H7 (cell line): ENCODE results near the gene PRUNE1. TPM values are rescaled to one million over a fixed set of nuclear protein-coding genes. Genes with fewer than 3 reads are reported as not detected.
A peak's percentile ranks its signal among the peaks of the same experiment; 100 is the strongest.

Experiments used
- DNase-seq: peaks from one replicate; pipeline ENCODE4 v3.0.0; 2012
- H3K27me3 ChIP-seq: 2 replicates; pipeline ENCODE4 v1.6.0; 2011; ENCODE audit warnings: mild to moderate bottlenecking, low read length; ENCODE audit not compliant: control insufficient read depth, insufficient read depth
- H3K36me3 ChIP-seq: replicated peaks from 2 replicates; pipeline ENCODE4 v1.5.1; 2011; ENCODE audit warnings: low read length; ENCODE audit not compliant: control insufficient read depth, insufficient read depth
- H3K4me3 ChIP-seq: 2 replicates; pipeline ENCODE4 v1.5.1; 2011; ENCODE audit warnings: low read depth, mild to moderate bottlenecking, control low read depth, low read length, moderate library complexity; ENCODE audit not compliant: insufficient read depth
- total RNA-seq: library from RNA; depleted of rRNA; stranded (reverse); fragments of >200 nt; shearing (Covaris generic); gene quantifications from 2 replicates; pipeline ENCODE4 v1.2.3, GENCODE V29; 2014

PRUNE1 gene
- total RNA-seq, 1 experiment from 2014 or later = 33.5 TPM

DNA sequence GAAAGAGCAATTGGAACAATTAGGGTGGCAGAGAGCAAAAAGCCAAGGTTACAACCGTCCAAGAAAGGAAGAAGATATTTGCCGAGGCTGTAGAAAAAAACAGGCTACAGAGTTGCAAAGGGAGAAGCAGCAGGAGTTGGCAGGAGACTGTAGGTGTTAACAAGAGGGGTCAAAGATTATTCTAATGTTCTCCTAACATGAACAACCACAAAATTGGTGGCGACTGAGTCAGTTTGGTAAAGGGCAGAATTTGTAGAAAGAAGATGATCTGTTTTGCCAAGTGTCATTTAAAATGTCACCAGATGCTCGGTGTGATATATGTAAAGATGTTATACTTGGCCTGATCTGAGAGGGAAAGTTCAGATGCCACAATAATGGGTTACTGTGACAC lies 401 bp upstream of the PRUNE1 start:
- no peak for DNase-seq
- H3K27me3 ChIP-seq = no peaks in the 10 kb centered on the region
- peak overlapping the region; percentile 23 for H3K4me3 ChIP-seq
- H3K36me3 ChIP-seq = no peaks in the 10 kb centered on the region

DNA sequence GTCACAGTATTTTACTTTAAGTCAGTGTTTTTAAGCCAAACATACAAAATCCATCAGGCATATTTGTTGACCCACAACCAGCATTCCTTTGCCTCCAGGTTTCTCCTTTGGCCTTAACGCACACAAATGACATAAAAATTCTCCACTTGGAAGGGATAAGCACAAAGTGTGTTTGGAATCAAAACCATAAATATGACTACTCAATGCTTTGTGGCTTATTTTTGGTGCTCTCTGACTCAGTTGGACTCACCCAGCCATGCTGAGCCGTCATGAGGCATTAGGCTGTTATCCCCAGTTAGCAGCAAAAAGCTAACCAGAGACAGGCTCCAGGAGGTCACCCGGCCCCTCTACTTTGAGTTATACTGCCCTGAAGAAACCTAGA lies 948 bp downstream of the PRUNE1 start:
- Histone ChIP-seq H3K4me3 (peak overlapping the region; percentile 90), H3K27me3 (no peaks in the 10 kb centered on the region), H3K36me3 (no peaks in the 10 kb centered on the region)
- DNase-seq = no peak

DNA sequence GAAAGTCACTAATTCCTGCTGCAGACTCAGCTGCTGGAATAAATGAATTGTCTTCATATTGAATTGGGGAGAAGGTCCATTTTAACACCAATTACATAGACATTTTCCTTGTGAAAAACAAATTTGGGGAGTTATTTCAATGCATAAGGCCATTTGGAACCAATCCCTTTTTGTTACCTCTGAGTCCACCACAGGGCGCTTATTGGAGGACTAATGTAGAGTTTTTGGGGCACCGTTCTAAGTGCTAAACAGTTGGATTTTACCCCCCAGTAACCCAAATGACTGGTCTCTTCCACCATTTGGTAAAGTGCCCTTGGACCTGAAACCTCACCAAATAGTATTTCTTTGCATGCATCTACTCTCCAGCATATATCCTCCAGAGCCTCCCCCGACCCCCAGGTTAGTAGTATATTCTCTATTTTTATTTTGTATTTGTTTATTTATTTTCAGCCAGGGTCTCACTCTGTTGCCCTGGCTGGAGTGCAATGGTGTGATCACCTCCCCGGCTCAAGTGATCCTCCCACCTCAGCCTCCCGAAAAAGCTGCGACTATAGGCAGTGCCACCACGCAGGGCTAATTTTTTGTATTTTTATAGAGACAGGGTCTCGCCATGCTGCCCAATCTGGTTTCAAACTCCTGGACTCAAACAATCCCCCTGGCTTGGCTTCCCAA lies 1.6 kb downstream of the PRUNE1 start:
- no peak overlapping the region for H3K4me3 ChIP-seq

DNA sequence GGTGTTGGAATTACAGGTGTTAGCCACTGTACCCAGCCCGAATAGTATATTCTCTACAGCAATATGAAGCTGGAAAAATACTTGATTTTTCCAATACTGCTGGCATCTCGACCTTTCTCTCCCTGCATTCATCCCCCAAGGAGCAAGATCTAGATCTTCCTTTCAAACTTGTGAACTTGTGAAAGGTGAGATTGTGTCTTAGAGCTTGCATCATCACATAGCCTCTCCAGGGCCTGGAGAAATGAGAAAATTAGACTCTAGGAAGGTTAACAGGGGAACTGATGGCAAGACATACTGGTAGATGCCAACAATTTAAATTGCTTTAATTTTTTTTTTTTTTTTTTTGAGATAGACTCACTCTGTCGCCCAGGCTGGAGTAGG lies 2.1 kb downstream of the PRUNE1 start:
- H3K4me3 ChIP-seq = no peak overlapping the region
- no peak for DNase-seq
- H3K36me3 ChIP-seq = no peaks in the 10 kb centered on the region
- H3K27me3 ChIP-seq = no peaks in the 10 kb centered on the region

More for the DNA sequence above, 1.6 kb downstream of the PRUNE1 start:
- no peak for DNase-seq
- Histone ChIP-seq H3K36me3 (no peaks in the 10 kb centered on the region), H3K27me3 (no peaks in the 10 kb centered on the region)

DNA sequence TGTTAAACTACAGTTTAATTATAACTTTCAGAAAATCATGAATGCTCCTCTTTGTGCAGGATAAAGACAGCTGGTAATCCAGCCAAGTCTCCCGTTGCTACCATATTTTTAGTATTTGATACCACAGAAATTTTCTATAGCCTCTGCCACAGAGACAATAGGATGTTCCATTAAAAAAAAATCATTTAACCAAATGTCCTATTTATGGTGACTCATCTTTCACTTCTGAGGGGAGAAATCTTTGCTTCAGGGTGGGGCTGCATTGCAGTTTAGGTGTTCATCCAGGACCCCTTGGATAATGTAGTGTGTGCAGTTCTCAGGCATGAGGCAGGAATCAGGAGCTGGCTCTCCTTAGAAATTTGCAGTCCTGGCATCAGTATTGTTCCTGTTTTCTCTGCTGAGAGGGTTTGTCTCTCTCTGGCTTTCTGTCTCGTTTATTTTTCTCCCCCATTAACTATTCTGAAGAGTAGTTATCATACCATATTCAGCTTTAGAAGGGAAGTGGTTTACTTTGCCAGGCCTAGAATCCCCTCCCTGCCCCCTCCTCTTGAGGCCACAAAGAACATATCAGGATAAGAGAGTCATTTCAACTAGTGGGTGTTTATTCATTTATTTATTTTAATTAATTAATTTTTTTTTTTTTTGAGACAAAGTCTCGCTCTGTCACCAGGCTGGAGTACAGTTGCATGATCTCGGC lies 3.1 kb downstream of the PRUNE1 start:
- no peak for DNase-seq
- Histone ChIP-seq H3K4me3 (no peak overlapping the region), H3K36me3 (no peaks in the 10 kb centered on the region), H3K27me3 (no peaks in the 10 kb centered on the region)

DNA sequence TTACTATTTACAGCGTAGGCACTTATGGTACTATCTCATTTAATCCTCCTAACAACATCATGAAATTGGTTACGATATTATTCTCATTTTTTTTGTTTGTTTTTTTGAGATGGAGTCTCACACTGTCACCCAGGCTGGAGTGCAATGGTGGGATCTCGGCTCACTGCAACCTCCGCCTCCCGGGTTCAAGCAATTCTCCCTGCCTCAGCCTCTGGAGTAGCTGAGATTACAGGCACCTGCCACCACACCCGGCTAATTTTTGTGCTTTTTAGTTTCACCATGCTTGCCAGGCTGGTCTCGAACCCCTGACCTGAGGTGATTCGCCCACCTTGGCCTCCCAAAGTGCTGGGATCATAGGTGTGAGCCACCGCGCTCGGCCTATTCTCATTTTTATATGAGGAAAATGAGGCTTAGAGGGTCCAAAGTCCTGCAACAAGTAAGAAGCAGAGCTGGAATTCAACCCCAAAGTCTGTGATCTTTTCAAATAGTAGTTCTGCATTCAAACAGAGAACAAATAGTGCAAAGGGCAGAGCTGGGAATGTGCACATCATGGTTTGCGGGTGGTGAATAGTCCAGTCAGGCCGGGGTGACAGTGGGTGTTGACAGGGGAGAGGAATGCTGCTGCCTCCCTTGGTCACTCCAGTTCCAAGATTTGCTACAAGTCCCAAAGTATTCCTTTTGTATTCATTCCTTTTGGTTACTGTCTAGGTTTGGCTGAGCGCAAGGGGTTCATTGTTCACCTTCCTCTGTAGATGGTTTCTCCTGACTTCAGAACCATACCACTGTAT lies 4.6 kb downstream of the PRUNE1 start:
- H3K4me3 ChIP-seq = no peak overlapping the region
- no peak for DNase-seq
- H3K27me3 ChIP-seq = no peaks in the 10 kb centered on the region
- no peaks in the 10 kb centered on the region for H3K36me3 ChIP-seq

DNA sequence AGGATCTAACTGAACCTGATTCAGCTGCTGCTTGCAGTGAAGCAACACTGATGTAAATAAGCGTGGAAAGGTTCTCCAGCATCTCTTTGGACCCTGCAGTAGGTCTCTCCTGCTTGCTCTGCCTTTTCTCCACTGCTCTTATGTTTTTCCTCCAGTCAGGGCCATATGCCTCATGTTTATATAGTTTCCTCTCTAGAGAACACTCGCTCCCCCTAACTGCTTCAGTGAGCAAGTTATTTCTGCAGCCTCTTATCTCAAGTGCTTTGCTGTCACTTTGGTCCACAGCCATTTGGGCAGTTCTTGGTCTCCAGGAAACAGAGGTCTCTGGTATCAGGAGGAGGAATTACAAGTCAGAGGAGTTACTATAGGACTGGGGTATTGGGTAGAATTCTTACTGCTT lies 5.3 kb downstream of the PRUNE1 start:
- no peak for DNase-seq
- no peaks in the 10 kb centered on the region for H3K36me3 ChIP-seq
- H3K27me3 ChIP-seq = no peaks in the 10 kb centered on the region
- no peak overlapping the region for H3K4me3 ChIP-seq

DNA sequence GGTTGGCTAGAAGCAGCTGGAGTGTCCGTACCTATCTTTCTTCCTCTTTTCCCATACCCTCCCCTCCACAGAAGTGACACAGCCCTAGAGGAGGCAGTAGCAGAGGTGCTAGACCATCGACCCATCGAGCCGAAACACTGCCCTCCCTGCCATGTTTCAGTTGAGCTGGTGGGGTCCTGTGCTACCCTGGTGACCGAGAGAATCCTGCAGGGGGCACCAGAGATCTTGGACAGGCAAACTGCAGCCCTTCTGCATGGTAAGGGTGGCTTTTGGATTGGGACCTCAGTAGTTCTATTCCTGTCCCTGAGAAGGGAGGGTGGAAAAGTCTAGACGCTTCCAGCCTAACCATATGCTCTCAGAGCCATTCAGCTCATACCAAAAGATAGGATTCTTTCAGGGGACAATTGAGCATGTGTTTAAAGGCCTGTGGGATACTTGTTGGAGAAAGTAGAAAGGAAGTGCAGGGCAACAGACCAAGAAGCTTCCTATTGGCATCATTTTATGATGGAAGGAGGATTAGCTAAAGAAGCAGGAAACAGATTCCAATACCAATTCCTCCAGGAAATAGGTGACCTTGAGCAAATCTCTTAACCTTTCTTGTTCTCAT lies 16.4 kb downstream of the PRUNE1 start:
- H3K36me3 ChIP-seq = peaks cover 10% of the 10 kb centered on the region
- DNase-seq = peak; percentile 92
- H3K4me3 ChIP-seq = no peak overlapping the region

DNA sequence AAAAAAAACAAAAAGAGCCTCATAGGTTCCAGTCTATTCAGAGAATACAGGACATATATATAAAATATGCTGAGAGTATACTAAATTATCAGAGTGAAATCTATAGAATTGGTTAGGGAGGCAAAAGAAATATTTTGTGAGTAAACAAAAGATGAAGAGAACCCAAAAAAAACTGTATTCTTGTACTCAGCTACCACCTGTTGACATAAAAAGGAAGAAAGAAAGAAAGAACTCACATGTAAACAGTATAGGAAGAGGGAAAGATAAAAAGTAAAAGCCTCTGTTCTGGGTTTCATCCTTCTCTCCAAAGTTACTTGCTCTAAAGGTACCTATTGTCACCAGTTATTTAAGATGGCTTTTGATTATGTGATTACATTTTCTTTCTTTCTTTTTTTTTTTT lies 18.2 kb downstream of the PRUNE1 start:
- Histone ChIP-seq H3K27me3 (no peaks in the 10 kb centered on the region), H3K4me3 (no peak overlapping the region), H3K36me3 (peaks cover 13% of the 10 kb centered on the region)
- DNase-seq = no peak

More for the DNA sequence above, 16.4 kb downstream of the PRUNE1 start:
- no peaks in the 10 kb centered on the region for H3K27me3 ChIP-seq

DNA sequence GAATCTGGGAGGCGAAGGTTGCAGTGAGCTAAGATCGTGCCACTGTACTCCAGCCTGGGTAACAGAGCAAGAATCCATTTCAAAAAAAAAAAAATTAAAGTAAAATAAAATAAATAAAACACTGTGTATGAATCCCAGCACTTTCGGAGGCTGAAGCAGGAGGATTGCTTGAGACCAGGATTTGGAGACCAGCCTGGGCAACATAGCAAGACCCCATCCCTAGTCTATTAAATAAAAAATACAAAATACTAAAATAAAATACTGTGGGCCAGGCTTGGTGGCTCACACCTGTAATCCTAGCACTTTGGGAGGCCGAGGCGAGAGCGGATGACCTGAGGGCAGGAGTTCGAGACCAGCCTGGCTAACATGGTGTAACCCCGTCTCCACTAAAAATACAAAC lies 23.9 kb downstream of the PRUNE1 start:
- no peak for DNase-seq
- H3K4me3 ChIP-seq = no peak overlapping the region
- H3K36me3 ChIP-seq = peaks cover 14% of the 10 kb centered on the region
- no peaks in the 10 kb centered on the region for H3K27me3 ChIP-seq

DNA sequence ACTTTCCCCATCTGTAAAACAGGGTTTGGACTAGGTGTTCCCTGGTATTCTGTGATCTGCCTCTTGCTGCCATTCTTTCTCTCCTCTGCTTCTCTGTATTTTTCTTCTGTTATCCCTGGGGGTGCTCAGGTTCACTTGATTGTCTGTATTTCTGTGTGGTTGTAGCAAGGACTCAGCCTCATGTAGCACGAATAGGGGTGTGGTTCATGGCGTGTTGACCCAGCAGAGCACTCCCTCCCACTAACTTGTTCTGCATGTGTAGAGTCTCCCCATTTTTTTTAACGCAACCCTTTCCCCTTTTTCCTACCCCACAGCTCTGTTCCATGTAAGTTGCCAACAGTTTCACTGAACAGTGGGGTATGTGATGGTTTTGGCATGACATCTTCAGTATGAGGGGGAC lies 26.9 kb downstream of the PRUNE1 start:
- no peak overlapping the region for H3K4me3 ChIP-seq
- no peaks in the 10 kb centered on the region for H3K27me3 ChIP-seq
- DNase-seq = no peak
- peaks cover 7% of the 10 kb centered on the region for H3K36me3 ChIP-seq

DNA sequence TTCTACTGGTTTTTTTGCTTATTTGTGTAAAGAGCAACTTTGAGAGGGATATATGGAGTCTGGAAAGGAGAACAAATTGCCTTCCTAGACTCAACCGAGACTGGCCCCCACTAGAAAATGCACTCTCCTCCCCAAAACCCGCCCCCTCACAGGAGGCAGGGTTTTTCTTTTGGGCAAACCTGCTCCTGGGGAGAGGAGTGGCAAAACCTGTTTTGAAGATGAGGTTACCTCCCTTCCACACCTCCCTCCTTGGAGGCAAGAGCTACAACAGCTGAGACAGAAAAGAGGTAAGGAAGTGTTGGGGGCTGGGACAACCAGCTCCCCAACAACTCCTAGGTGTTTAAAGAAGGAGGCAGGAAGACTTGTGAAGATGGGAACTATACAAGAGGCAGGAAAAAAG lies 28.1 kb downstream of the PRUNE1 start, which contains the start of gene BNIPL:
Gene BNIPL, plus strand, starts transcription at position 231 of the 400 bp plus-strand sequence. Its CDS starts 140 bp downstream, at position 371.
- no peaks in the 10 kb centered on the region for H3K27me3 ChIP-seq
- peaks cover 5% of the 10 kb centered on the region for H3K36me3 ChIP-seq
- H3K4me3 ChIP-seq = no peak within 1 kb of the TSS
- DNase-seq = peak; percentile 62

DNA sequence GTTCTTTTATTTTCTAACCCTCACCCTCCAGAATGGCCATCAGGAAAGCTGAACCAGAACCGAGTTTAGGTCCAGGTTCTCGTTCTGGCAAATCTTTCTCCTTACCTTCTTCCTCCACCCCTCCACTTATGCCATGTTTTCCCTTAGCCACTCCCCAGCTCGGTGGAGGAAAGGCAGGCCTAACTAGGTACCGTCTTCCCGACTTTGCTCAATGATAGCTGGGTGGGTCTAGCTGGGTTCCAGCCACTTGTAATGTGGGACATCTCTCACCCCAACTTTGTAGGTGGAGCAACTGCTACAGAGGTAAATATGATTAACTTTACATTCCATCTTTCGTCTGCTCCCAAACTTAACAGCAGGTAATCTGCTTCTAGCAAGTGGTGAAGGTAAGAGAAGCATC lies 28.8 kb downstream of the PRUNE1 start:
- Histone ChIP-seq H3K27me3 (no peaks in the 10 kb centered on the region), H3K36me3 (peaks cover 5% of the 10 kb centered on the region), H3K4me3 (no peak overlapping the region)
- no peak for DNase-seq

DNA sequence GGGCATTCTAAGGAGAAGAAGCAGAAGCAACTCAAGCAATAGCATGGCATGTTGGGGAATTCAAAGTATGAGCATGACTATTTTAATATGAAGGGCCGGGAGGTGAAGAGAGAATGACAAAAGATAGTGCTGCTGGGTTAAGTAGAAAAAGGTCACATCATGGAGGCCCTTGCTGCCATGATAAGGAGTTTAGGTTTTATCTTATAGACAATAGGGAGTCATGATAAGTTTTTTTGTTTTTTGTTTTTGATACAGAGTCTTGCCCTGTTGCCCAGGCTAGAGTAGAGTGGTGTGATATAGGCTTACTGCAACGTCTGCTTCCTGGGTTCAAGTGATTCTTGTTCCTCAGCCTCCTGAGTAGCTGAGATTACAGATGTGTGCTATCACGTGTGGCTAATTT lies 31.3 kb downstream of the PRUNE1 start:
- Histone ChIP-seq H3K27me3 (no peaks in the 10 kb centered on the region), H3K4me3 (no peak overlapping the region), H3K36me3 (no peaks in the 10 kb centered on the region; the same call in none of the 2 replicates)
- DNase-seq = no peak
